Neural crest cell (in vitro differentiated cells): Measurements from ENCODE around the gene PRIMPOL. TPM values are rescaled to one million over a fixed set of nuclear protein-coding genes. Genes with fewer than 3 reads are reported as not detected.

ENCODE experiments used
- DNase-seq: peaks from one replicate; pipeline ENCODE4 v3.0.0; 2021; ENCODE audit warnings: low read depth, mixed read lengths, low spot score
- H3K27ac Mint-ChIP-seq: one replicate; pipeline ENCODE4 v1.8.0; 2021; ENCODE audit warnings: mild to moderate bottlenecking, mixed read lengths; ENCODE audit not compliant: unreplicated experiment
- H3K27me3 Mint-ChIP-seq: 2 replicates; pipeline ENCODE4 v1.8.0; 2021; ENCODE audit warnings: low read depth, mild to moderate bottlenecking, mixed read lengths
- H3K36me3 Mint-ChIP-seq: 2 replicates; pipeline ENCODE4 v1.8.0; 2021; ENCODE audit warnings: low read depth, mild to moderate bottlenecking, mixed read lengths
- H3K4me1 Mint-ChIP-seq: 2 replicates; pipeline ENCODE4 v1.8.0; 2021; ENCODE audit warnings: mixed read lengths
- H3K4me3 Mint-ChIP-seq: one replicate; pipeline ENCODE4 v1.8.0; 2021; ENCODE audit warnings: mild to moderate bottlenecking, mixed read lengths
- H3K9me3 Mint-ChIP-seq: 2 replicates; pipeline ENCODE4 v1.8.0; 2021; ENCODE audit warnings: mixed read lengths
- total RNA-seq: library from RNA; stranded (reverse); gene quantifications from 2 replicates; pipeline ENCODE4 v1.2.1, GENCODE V29; 2021
- TF ChIP-seq, protein P1 (sequence below): fragments of 200-600 bp; sonication (generic); conservative IDR thresholded peaks from 2 replicates; pipeline ENCODE4 v1.5.0; 2021; ENCODE audit warnings: antibody characterized with exemption, mild to moderate bottlenecking

PRIMPOL gene
- total RNA-seq, 1 donor from 2014 or later, result 24.5 TPM

- Mint-ChIP-seq H3K4me3 (no peak overlapping the region), H3K9me3 (peaks cover 3% of the 10 kb centered on the region), H3K27me3 (no peaks in the 10 kb centered on the region), H3K36me3 (peaks cover 12% of the 10 kb centered on the region), H3K27ac (no peak overlapping the region), H3K4me1 (peaks cover 4% of the 10 kb centered on the region)
- TF ChIP-seq, protein P1, sequence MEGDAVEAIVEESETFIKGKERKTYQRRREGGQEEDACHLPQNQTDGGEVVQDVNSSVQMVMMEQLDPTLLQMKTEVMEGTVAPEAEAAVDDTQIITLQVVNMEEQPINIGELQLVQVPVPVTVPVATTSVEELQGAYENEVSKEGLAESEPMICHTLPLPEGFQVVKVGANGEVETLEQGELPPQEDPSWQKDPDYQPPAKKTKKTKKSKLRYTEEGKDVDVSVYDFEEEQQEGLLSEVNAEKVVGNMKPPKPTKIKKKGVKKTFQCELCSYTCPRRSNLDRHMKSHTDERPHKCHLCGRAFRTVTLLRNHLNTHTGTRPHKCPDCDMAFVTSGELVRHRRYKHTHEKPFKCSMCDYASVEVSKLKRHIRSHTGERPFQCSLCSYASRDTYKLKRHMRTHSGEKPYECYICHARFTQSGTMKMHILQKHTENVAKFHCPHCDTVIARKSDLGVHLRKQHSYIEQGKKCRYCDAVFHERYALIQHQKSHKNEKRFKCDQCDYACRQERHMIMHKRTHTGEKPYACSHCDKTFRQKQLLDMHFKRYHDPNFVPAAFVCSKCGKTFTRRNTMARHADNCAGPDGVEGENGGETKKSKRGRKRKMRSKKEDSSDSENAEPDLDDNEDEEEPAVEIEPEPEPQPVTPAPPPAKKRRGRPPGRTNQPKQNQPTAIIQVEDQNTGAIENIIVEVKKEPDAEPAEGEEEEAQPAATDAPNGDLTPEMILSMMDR, result no peak
- no peak for DNase-seq
These were observed 38.5 kb downstream of the PRIMPOL start for GRCh38 chr4:184688005-184688404.

GRCh38 chr4:184688447-184688846 is 38.9 kb downstream of the PRIMPOL start:
- TF ChIP-seq, protein P1, result no peak
- Mint-ChIP-seq H3K9me3 (peaks cover 3% of the 10 kb centered on the region), H3K4me1 (peaks cover 4% of the 10 kb centered on the region), H3K36me3 (peaks cover 14% of the 10 kb centered on the region), H3K4me3 (no peak overlapping the region), H3K27me3 (no peaks in the 10 kb centered on the region), H3K27ac (no peak overlapping the region)
- no peak for DNase-seq

GRCh38 chr4:184689681-184690080 is 40.1 kb downstream of the PRIMPOL start:
- Mint-ChIP-seq H3K27ac (no peak overlapping the region), H3K4me3 (no peak overlapping the region), H3K36me3 (peaks cover 22% of the 10 kb centered on the region), H3K9me3 (peaks cover 3% of the 10 kb centered on the region), H3K4me1 (peaks cover 4% of the 10 kb centered on the region), H3K27me3 (no peaks in the 10 kb centered on the region)
- DNase-seq, result no peak
- TF ChIP-seq, protein P1, result no peak

DNA sequence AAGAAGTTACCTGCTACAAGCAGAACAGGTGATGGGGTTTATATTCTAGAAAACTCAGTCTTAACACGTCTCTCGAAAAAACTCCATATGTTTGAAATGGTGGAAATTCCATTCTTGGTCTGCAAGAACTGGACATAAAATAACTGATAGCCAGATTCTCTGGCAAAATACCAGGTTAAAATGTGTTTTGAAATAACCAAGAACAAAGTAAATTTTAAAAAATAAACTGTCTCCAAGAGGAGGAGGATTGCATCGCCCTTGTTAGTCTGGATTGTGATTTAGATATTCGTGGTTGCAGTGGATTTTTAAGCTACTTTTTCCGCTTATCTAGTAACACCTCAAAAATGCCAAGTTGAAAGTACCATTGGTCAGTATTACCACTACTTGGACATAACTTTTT is 43.5 kb downstream of the PRIMPOL start:
- H3K27me3 Mint-ChIP-seq, result no peaks in the 10 kb centered on the region
- H3K9me3 Mint-ChIP-seq, result peaks cover 3% of the 10 kb centered on the region
- H3K4me1 Mint-ChIP-seq, result peaks cover 4% of the 10 kb centered on the region
- H3K36me3 Mint-ChIP-seq, result peaks cover 25% of the 10 kb centered on the region
- DNase-seq, result no peak
- H3K27ac Mint-ChIP-seq, result no peak overlapping the region
- TF ChIP-seq, protein P1, result no peak
- H3K4me3 Mint-ChIP-seq, result no peak overlapping the region

DNA sequence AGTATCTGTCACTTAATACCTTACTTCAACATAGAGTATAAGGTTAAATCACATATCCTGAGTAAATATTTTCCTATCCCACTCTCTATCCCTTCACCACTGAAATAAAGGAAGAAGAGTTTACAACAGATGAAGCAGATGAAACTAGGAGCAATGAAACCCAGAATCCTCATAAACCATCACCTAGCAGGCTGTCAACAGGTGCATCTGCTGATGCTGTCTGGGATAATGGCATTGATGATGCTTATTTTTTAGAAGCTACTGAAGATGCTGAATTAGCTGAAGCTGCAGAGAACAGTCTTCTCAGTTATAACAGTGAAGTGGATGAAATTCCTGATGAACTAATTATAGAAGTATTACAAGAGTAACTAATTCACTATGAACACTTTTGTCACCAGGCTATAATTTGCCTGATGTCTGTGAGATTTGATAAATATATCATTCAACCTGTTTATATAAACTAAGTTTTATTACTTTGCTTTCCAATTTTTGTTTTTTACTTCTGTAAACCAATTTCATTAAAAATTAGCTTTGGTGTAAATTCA is 44.9 kb downstream of the PRIMPOL start:
- Mint-ChIP-seq H3K27me3 (no peaks in the 10 kb centered on the region), H3K27ac (no peak overlapping the region), H3K4me1 (no peaks in the 10 kb centered on the region), H3K9me3 (peaks cover 3% of the 10 kb centered on the region), H3K4me3 (no peak overlapping the region), H3K36me3 (peaks cover 26% of the 10 kb centered on the region)
- TF ChIP-seq, protein P1, result no peak
- no peak for DNase-seq
